GM23248 (cell line): ENCODE measurements around the gene RNF207.

Source experiments
- EZH2 ChIP-seq: fragments of 200-600 bp; sonication (generic); IDR thresholded peaks from 2 replicates; pipeline ENCODE4 v1.6.1; 2018; ENCODE audit warnings: antibody characterized with exemption, mild to moderate bottlenecking; ENCODE audit not compliant: insufficient read depth, poor library complexity, severe bottlenecking
- EZH2phosphoT487 ChIP-seq: fragments of 200-600 bp; sonication (generic); IDR thresholded peaks from 2 replicates; pipeline ENCODE4 v1.6.1; 2018; ENCODE audit warnings: antibody characterized with exemption, moderate library complexity, mild to moderate bottlenecking, low read depth; ENCODE audit not compliant: insufficient read depth

- TF ChIP-seq EZH2, result no peak
- no peak for TF ChIP-seq EZH2phosphoT487
Observed at GRCh38 chr1:6251681-6252373, 45.9 kb downstream of the RNF207 start.
